ENCODE measurements around the gene BIRC2. TPM values are rescaled to one million over a fixed set of nuclear protein-coding genes. Genes with fewer than 3 reads are reported as not detected.

BIRC2 gene
- total RNA-seq, 1 donor from 2014 or later, result 69.9 TPM

- FAIRE-seq (no peak), DNase-seq (ENCODE audit: low read depth) (no peak)
- Histone ChIP-seq H3K79me2 (ENCODE audit: insufficient read depth, low read length) (no peaks in the 10 kb centered on the region), H3K4me3 (ENCODE audit: insufficient read depth, low read depth, low read length) (no peak overlapping the region), H3K27me3 (ENCODE audit: insufficient read depth, low read length) (no peaks in the 10 kb centered on the region), H4K20me1 (ENCODE audit: insufficient read depth, low read length) (no peaks in the 10 kb centered on the region), H2AFZ (ENCODE audit: low read depth, low read length) (no peak overlapping the region), H3K27ac (ENCODE audit: low read depth, low read length) (no peak overlapping the region), H3K4me2 (ENCODE audit: low read length) (peak overlapping the region; percentile 3), H3K9ac (ENCODE audit: low read length) (no peak overlapping the region), H3K4me1 (ENCODE audit: insufficient read depth, low read length) (no peaks in the 10 kb centered on the region), H3K9me3 (ENCODE audit: insufficient read depth, low read depth, low read length) (peaks cover 3% of the 10 kb centered on the region), H3K36me3 (ENCODE audit: insufficient read depth, low read length) (no peaks in the 10 kb centered on the region)
- Mint-ChIP-seq H3K27me3 (ENCODE audit: low read depth, unreplicated experiment) (no peaks in the 10 kb centered on the region), H3K27ac (ENCODE audit: unreplicated experiment) (peak overlapping the region; percentile 15), H3K4me1 (ENCODE audit: low read depth, unreplicated experiment) (peaks cover 2% of the 10 kb centered on the region), H3K36me3 (ENCODE audit: low read depth, unreplicated experiment) (no peaks in the 10 kb centered on the region), H3K4me3 (ENCODE audit: unreplicated experiment) (no peak overlapping the region), H3K9me3 (ENCODE audit: unreplicated experiment) (peaks cover 3% of the 10 kb centered on the region)
- TF ChIP-seq CTCF (IDR thresholded peaks at IDR 0.05; ENCODE audit: insufficient read depth, low read depth, low read length), result no peak
- TF ChIP-seq EZH2 (IDR thresholded peaks at IDR 0.05; ENCODE audit: insufficient read depth, low read length), result no peak
Measured at GRCh38 chr11:102306817-102307726, 39.9 kb upstream of the BIRC2 start.

- Histone ChIP-seq H3K9me3 (ENCODE audit: insufficient read depth, low read depth, low read length) (peaks cover under 1% of the 10 kb centered on the region), H3K79me2 (ENCODE audit: insufficient read depth, low read length) (no peaks in the 10 kb centered on the region)
- H3K27ac Mint-ChIP-seq (ENCODE audit: unreplicated experiment), result no peak overlapping the region
Measured at GRCh38 chr11:102307727-102308038, 39.3 kb upstream of the BIRC2 start.

GRCh38 chr11:102309621-102310541 is 37.1 kb upstream of the BIRC2 start:
- FAIRE-seq, result no peak
- no peak overlapping the region for H2AFZ ChIP-seq (ENCODE audit: low read depth, low read length)
- H3K4me1 ChIP-seq (ENCODE audit: insufficient read depth, low read length), result no peaks in the 10 kb centered on the region
- H3K36me3 ChIP-seq (ENCODE audit: insufficient read depth, low read length), result no peaks in the 10 kb centered on the region
- H3K27me3 ChIP-seq (ENCODE audit: insufficient read depth, low read length), result no peaks in the 10 kb centered on the region
- DNase-seq (ENCODE audit: low read depth), result no peak
- H3K79me2 ChIP-seq (ENCODE audit: insufficient read depth, low read length), result no peaks in the 10 kb centered on the region
- Mint-ChIP-seq H3K27me3 (ENCODE audit: low read depth, unreplicated experiment) (no peaks in the 10 kb centered on the region), H3K4me1 (ENCODE audit: low read depth, unreplicated experiment) (peaks cover 6% of the 10 kb centered on the region), H3K36me3 (ENCODE audit: low read depth, unreplicated experiment) (no peaks in the 10 kb centered on the region), H3K9me3 (ENCODE audit: unreplicated experiment) (no peaks in the 10 kb centered on the region), H3K4me3 (ENCODE audit: unreplicated experiment) (no peak overlapping the region), H3K27ac (ENCODE audit: unreplicated experiment) (no peak overlapping the region)
- H3K9me3 ChIP-seq (ENCODE audit: insufficient read depth, low read depth, low read length), result no peaks in the 10 kb centered on the region
- H3K27ac ChIP-seq (ENCODE audit: low read depth, low read length), result no peak overlapping the region
- TF ChIP-seq EZH2 (IDR thresholded peaks at IDR 0.05; ENCODE audit: insufficient read depth, low read length), result no peak
- no peak for TF ChIP-seq CTCF (IDR thresholded peaks at IDR 0.05; ENCODE audit: insufficient read depth, low read depth, low read length)
- no peaks in the 10 kb centered on the region for H4K20me1 ChIP-seq (ENCODE audit: insufficient read depth, low read length)
- no peak overlapping the region for H3K4me2 ChIP-seq (ENCODE audit: low read length)
- no peak overlapping the region for H3K4me3 ChIP-seq (ENCODE audit: insufficient read depth, low read depth, low read length)
- no peak overlapping the region for H3K9ac ChIP-seq (ENCODE audit: low read length)

More at GRCh38 chr11:102307727-102308038, 39.3 kb upstream of the BIRC2 start:
- no peak overlapping the region for H3K4me3 Mint-ChIP-seq (ENCODE audit: unreplicated experiment)
- Histone ChIP-seq H3K9ac (ENCODE audit: low read length) (no peak overlapping the region), H3K4me1 (ENCODE audit: insufficient read depth, low read length) (no peaks in the 10 kb centered on the region), H3K4me2 (ENCODE audit: low read length) (no peak overlapping the region), H3K27me3 (ENCODE audit: insufficient read depth, low read length) (no peaks in the 10 kb centered on the region), H2AFZ (ENCODE audit: low read depth, low read length) (no peak overlapping the region), H3K36me3 (ENCODE audit: insufficient read depth, low read length) (no peaks in the 10 kb centered on the region), H4K20me1 (ENCODE audit: insufficient read depth, low read length) (no peaks in the 10 kb centered on the region), H3K4me3 (ENCODE audit: insufficient read depth, low read depth, low read length) (no peak overlapping the region), H3K27ac (ENCODE audit: low read depth, low read length) (no peak overlapping the region)
- H3K36me3 Mint-ChIP-seq (ENCODE audit: low read depth, unreplicated experiment), result no peaks in the 10 kb centered on the region
- no peak for DNase-seq (ENCODE audit: low read depth)
- peaks cover 2% of the 10 kb centered on the region for H3K4me1 Mint-ChIP-seq (ENCODE audit: low read depth, unreplicated experiment)
- TF ChIP-seq EZH2 (IDR thresholded peaks at IDR 0.05; ENCODE audit: insufficient read depth, low read length), result no peak
- no peak for FAIRE-seq
- no peaks in the 10 kb centered on the region for H3K27me3 Mint-ChIP-seq (ENCODE audit: low read depth, unreplicated experiment)
- peaks cover 3% of the 10 kb centered on the region for H3K9me3 Mint-ChIP-seq (ENCODE audit: unreplicated experiment)

Data from astrocyte (in vitro differentiated cells and primary cell).